RWPE2 (cell line): ENCODE results near the gene RBPMS2.

Experiments
- ATAC-seq: fragments of 200-7000 bp; cut with Tn5 transposase; 3 replicates; pipeline ENCODE4 v1.9.1; 2021; ENCODE audit warnings: low read depth
- DNase-seq: peaks from one replicate; pipeline ENCODE4 v3.0.0-alpha.2; 2020; ENCODE audit warnings: low spot score
- H3K27ac ChIP-seq: fragments of 450-650 bp; 2 replicates; pipeline ENCODE4 v1.5.1; 2017; ENCODE audit warnings: mild to moderate bottlenecking; ENCODE audit not compliant: poor library complexity, severe bottlenecking
- H3K27me3 ChIP-seq: fragments of 250-450 bp; sonication (Bioruptor Pico); 2 replicates; pipeline ENCODE4 v1.5.1; 2021; ENCODE audit warnings: mild to moderate bottlenecking, moderate library complexity; ENCODE audit not compliant: insufficient read depth, poor library complexity, severe bottlenecking
- H3K36me3 ChIP-seq: fragments of 250-450 bp; sonication (Bioruptor Pico); 2 replicates; pipeline ENCODE4 v1.5.1; 2020; ENCODE audit warnings: low read depth, mild to moderate bottlenecking, moderate library complexity
- H3K4me1 ChIP-seq: fragments of 250-450 bp; sonication (Bioruptor Pico); 2 replicates; pipeline ENCODE4 v1.5.1; 2021; ENCODE audit warnings: mild to moderate bottlenecking, moderate library complexity; ENCODE audit not compliant: insufficient read depth, poor library complexity, severe bottlenecking
- H3K4me3 ChIP-seq: fragments of 250-450 bp; sonication (Bioruptor Pico); 2 replicates; pipeline ENCODE4 v1.5.1; 2021; ENCODE audit warnings: mild to moderate bottlenecking, moderate library complexity; ENCODE audit not compliant: severe bottlenecking
- H3K9me3 ChIP-seq: fragments of 250-450 bp; sonication (Bioruptor Pico); 2 replicates; pipeline ENCODE4 v1.5.1; 2021; ENCODE audit warnings: mild to moderate bottlenecking, moderate library complexity; ENCODE audit not compliant: severe bottlenecking
- TF ChIP-seq, protein P1 (sequence below): fragments of 450-650 bp; IDR thresholded peaks from one replicate; pipeline ENCODE4 v1.5.1; 2017; ENCODE audit warnings: mild to moderate bottlenecking, moderate library complexity; ENCODE audit not compliant: poor library complexity, severe bottlenecking

RBPMS2 gene

DNA sequence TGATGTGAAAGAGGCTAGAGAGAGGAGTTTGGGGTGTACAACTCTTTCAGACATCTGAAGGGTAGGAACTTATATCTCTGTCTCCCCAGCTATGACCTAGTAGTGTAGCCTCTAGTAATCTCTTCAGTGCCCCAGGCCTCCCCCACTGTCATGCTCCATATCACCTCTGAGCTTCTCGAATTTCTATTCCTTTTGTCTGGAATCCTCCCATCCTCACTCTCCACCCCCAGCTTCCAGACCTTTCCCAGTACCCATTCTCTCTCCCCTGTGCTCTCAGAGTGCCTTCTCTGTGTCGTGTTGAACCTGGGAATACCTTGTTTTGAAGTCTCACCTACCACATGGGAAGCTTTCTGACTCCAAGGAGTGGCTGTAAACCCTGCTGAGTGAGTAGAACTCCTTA is 3.6 kb upstream of the RBPMS2 start:
- no peaks in the 10 kb centered on the region for H3K4me1 ChIP-seq
- DNase-seq (no peak), ATAC-seq (no peak)
- H3K4me3 ChIP-seq, result no peak overlapping the region
- H3K27me3 ChIP-seq, result peaks cover 10% of the 10 kb centered on the region
- H3K36me3 ChIP-seq, result no peaks in the 10 kb centered on the region
- H3K27ac ChIP-seq, result no peak overlapping the region
- TF ChIP-seq, protein P1, sequence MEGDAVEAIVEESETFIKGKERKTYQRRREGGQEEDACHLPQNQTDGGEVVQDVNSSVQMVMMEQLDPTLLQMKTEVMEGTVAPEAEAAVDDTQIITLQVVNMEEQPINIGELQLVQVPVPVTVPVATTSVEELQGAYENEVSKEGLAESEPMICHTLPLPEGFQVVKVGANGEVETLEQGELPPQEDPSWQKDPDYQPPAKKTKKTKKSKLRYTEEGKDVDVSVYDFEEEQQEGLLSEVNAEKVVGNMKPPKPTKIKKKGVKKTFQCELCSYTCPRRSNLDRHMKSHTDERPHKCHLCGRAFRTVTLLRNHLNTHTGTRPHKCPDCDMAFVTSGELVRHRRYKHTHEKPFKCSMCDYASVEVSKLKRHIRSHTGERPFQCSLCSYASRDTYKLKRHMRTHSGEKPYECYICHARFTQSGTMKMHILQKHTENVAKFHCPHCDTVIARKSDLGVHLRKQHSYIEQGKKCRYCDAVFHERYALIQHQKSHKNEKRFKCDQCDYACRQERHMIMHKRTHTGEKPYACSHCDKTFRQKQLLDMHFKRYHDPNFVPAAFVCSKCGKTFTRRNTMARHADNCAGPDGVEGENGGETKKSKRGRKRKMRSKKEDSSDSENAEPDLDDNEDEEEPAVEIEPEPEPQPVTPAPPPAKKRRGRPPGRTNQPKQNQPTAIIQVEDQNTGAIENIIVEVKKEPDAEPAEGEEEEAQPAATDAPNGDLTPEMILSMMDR, result no peak
- H3K9me3 ChIP-seq, result no peaks in the 10 kb centered on the region

DNA sequence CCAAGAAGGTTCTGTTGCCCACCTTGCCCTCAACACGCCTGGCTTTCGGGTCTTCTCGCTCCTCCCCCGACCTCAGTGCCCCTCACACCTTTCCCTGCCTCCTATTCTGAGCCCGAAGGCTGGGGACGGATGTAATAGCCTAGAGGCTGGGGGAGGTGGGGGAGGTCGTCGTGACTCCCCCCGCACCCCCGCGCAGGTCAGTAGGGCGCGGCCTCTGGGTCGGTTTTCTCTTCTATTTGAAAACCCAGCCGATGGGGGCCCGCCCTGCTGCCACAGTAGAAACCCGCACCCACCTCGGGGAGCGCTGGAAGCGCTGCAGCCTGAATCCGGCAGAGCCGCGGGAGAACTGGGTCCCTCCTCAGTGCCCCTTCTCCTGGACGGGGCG is 1.0 kb upstream of the RBPMS2 start:
- Histone ChIP-seq H3K9me3 (no peaks in the 10 kb centered on the region), H3K36me3 (no peaks in the 10 kb centered on the region), H3K4me1 (no peaks in the 10 kb centered on the region), H3K27ac (no peak overlapping the region), H3K4me3 (peak overlapping the region; percentile 69), H3K27me3 (peaks cover 15% of the 10 kb centered on the region)
- TF ChIP-seq, protein P1, result no peak
- no peak for DNase-seq
- no peak for ATAC-seq

DNA sequence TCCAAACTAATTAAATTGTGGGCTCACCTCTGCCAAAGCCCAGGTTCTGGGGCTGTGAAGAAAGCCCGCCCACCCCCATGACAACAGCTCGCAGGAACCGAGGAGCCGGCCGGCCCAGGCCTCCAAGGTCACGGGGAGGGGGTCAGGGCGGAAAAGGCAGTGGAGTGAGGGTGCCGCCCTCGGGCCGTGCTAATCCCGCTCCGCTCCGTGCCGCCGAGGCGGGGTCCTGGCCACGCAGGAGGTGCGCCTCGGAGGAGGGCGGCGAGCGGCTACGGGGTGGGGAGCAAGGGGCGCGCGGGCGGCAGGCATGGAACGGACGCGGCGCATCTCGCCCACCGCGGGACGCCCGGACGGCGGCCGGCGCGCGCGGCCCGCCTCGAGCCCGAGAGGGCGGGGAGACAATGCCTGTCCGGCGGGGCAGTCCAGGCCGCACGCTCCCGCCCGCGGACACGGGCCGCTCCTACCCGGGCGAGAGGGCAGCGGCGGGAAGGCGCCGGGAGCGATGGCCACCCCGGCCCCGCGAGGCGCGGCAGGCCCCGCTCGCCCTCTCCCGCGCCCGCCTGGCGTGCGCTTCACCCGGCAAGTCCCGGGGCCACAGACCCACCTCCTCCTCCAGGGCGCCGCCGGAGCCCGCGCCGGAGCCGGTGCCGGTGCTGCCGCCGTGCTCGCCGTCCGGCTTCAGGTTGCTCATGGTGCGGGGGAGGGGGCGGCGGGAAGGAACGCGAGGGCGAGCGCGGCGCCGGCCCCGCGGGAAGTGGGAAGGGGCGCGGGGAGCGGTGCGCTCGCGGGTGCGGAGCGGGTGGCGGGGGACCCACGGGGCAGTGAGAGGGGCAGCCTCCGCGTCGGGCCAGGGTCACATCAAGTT is 528 bp downstream of the RBPMS2 start:
- TF ChIP-seq, protein P1, result no peak
- H3K4me3 ChIP-seq, result peak overlapping the region; percentile 69
- no peaks in the 10 kb centered on the region for H3K36me3 ChIP-seq
- H3K27me3 ChIP-seq, result peaks cover 15% of the 10 kb centered on the region
- no peaks in the 10 kb centered on the region for H3K4me1 ChIP-seq
- H3K9me3 ChIP-seq, result no peaks in the 10 kb centered on the region
- no peak overlapping the region for H3K27ac ChIP-seq
- DNase-seq (no peak), ATAC-seq (peak; percentile 47)

DNA sequence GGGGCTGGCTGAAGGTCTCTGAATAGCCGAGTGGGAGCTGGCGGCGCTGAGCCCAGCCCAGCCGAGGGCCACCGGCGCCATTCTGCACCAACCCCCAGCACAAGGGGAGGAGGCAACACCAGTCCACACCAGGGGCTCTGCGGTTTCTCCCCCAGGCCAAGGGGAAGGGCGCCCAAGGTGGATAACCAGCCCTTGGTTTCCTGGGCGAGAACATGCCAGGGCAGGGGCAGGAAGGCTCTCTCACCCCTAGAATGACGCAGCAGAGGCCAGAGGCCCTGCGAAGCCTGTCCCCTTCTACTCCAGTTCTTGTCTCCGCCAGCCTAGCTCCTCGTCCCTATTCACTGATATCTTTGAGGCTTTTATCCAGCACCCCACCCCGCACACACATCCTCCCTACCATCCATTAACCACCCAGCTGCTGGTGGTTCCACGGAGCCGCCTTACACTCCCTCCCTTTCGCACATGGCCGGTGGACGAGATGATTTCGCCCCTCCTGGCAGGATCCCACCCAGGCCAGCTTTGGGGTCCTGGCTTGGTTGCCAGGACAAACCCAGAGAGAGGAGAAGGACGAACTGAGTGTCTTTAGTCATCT is 1.3 kb downstream of the RBPMS2 start:
- Histone ChIP-seq H3K27ac (no peak overlapping the region), H3K9me3 (no peaks in the 10 kb centered on the region), H3K4me1 (no peaks in the 10 kb centered on the region)

More for the DNA sequence above, 1.3 kb downstream of the RBPMS2 start:
- DNase-seq (no peak), ATAC-seq (no peak)
- TF ChIP-seq, protein P1, result no peak
- Histone ChIP-seq H3K4me3 (peak overlapping the region; percentile 69), H3K36me3 (no peaks in the 10 kb centered on the region), H3K27me3 (peaks cover 15% of the 10 kb centered on the region)
